ENCODE data around the gene RARRES1.

The RARRES1 gene

GRCh38 chr3:158749526-158749925, 17.3 kb upstream of the RARRES1 start:
- TF ChIP-seq POLR2A (IDR thresholded peaks at IDR 0.05; ENCODE audit: low read depth, low read length), result no peak
- DNase-seq (ENCODE audit: insufficient read length, low spot score) (no peak), FAIRE-seq (no peak)

GRCh38 chr3:158748237-158748828, 16.1 kb upstream of the RARRES1 start:
- FAIRE-seq, result no peak
- no peak for TF ChIP-seq POLR2A (IDR thresholded peaks at IDR 0.05; ENCODE audit: low read depth, low read length)
- no peak for DNase-seq (ENCODE audit: insufficient read length, low spot score)

- no peak for TF ChIP-seq POLR2A (IDR thresholded peaks at IDR 0.05; ENCODE audit: low read depth, low read length)
- FAIRE-seq (no peak), DNase-seq (ENCODE audit: insufficient read length, low spot score) (no peak)
Observed at GRCh38 chr3:158747417-158747816, 15.2 kb upstream of the RARRES1 start.

- no peak for FAIRE-seq
Observed at GRCh38 chr3:158745551-158745950, 13.3 kb upstream of the RARRES1 start.

DNA sequence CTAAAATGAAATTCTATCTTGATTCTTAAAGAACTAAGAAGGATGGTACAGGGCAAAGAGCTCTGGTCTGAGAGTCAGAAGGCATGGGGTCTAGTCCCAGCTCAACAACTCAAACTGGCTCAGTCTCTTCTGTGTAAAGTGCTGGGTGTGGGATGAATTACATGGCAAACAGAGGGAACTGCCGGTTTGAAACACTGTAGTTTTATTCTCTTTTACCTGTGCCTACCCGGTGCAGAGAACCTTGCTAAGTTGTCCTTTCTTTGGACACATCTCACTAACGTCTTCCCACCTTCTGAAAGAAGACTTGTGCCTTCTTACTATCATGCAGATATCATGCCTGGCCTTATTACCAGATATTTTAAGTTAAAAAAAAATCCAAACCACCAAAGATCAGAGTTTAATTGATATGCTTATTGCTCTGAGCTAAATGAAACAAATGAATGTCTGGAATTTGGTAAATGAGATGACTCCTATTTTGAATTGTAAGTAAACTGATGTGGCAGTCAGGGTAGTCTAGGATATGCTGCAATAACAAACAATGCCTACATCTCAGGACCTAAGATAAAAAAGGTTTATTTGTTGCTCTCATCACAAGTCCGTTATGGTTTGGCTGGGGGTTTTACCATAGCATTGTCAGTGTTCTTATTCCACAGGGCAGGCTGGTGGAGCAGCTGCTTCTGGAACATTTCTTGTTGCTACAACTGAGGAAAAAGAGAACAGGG, 12.5 kb upstream of the RARRES1 start:
- FAIRE-seq, result no peak

More at GRCh38 chr3:158745551-158745950, 13.3 kb upstream of the RARRES1 start:
- DNase-seq (ENCODE audit: insufficient read length, low spot score), result no peak
- TF ChIP-seq POLR2A (IDR thresholded peaks at IDR 0.05; ENCODE audit: low read depth, low read length), result no peak

GRCh38 chr3:158743664-158744566, 11.7 kb upstream of the RARRES1 start:
- TF ChIP-seq POLR2A (IDR thresholded peaks at IDR 0.05; ENCODE audit: low read depth, low read length), result no peak
- FAIRE-seq, result no peak
- no peak for DNase-seq (ENCODE audit: insufficient read length, low spot score)

More for the DNA sequence above, 12.5 kb upstream of the RARRES1 start:
- no peak for TF ChIP-seq POLR2A (IDR thresholded peaks at IDR 0.05; ENCODE audit: low read depth, low read length)
- DNase-seq (ENCODE audit: insufficient read length, low spot score), result no peak

DNA sequence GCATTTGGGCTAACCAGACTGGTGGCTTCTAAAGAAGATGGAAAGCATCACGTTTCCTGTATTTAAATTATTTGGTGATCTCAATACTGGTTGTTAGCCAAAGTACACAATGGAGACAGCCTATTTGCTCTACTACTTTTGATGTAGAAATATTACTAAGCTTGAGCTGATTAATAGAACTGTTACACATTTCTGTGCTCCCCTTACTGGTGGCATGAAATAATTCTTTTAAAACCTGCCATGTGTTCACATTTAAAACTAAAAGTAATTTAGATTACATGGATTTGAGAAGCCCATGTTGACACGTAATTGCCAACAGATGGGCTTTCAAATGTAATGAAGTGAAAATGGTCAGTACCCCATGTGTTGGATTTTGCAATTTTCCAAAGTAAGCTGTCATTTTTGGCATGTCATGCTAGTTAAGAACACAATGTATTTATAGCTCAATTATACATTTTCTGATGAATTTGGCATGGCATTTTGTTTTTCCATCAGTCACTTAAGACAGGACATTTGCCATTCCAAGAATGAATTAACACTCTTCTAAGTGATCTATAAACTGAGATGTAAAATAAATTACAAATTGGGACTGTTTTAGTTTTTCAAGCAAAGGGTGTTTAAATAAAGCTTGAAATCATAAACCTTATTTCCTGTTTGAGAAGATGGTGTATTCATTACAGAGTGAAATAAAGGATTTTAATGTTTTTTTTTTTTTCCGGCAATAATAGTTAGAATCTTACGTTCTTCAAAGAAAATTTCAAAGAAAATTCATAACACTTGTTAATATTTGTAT, 10.8 kb upstream of the RARRES1 start:
- TF ChIP-seq POLR2A (IDR thresholded peaks at IDR 0.05; ENCODE audit: low read depth, low read length), result no peak
- FAIRE-seq (no peak), DNase-seq (ENCODE audit: insufficient read length, low spot score) (no peak)

DNA sequence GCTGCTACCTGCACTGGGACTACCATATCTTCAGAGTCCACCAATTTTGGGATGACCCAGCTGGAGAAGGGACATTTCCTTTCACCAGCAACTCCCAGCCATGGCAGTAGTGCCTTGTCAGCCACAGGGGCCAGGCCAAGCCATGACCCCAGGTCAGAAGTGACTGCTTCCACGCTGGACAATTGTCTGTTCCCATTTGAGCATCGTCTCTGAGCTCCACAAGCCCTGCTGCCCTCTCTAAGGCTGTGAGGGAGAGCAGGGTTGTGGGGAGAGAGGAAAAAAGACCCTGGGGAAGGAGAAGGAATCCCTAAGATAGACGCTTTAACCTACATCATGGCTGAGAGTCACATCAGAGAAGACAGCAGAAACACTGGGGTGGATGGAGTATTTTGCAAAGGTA, 7.4 kb upstream of the RARRES1 start:
- FAIRE-seq (no peak), DNase-seq (ENCODE audit: insufficient read length, low spot score) (no peak)
- TF ChIP-seq POLR2A (IDR thresholded peaks at IDR 0.05; ENCODE audit: low read depth, low read length), result no peak

DNA sequence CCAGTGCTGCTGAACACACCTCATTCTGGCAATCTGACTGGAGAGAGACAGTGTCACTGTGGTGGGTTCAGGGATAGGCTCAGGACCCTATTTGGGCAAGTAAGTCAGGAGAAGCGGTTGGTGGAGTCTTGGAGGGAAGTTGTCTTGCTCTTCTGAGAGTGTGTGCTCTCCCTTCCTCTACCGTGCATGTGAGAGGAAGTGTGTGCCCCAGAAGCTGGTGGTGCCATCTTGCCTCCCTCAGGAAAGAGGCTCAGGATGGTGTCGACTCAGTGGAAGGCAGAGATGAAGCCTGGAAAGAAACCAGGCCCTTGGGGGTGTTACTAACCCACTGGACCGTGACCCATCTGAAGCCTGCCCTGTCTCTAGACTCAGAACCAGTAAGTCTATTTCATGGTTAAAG, 6.8 kb upstream of the RARRES1 start:
- FAIRE-seq (no peak), DNase-seq (ENCODE audit: insufficient read length, low spot score) (no peak)
- no peak for TF ChIP-seq POLR2A (IDR thresholded peaks at IDR 0.05; ENCODE audit: low read depth, low read length)

DNA sequence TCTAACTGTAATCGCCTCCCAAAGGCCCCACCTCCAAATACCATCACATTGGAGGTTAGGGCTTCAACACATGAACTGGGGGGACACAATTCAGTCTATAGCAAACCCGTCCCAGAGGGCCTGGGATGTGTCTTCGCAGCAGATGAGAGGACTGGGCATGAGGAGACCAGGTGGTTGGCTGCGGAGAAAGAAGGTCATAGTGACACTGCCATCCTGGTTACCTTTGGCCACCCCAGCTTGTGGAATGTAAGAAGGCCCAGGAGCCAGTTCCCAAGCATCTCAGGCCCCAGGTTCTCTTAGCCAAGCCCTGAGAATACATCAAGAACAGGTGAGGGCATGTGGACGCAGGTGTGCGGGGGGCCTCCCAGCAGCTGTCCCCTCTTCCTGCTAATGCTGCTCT, 6.4 kb upstream of the RARRES1 start:
- DNase-seq (ENCODE audit: insufficient read length, low spot score) (no peak), FAIRE-seq (no peak)
- TF ChIP-seq POLR2A (IDR thresholded peaks at IDR 0.05; ENCODE audit: low read depth, low read length), result no peak

GRCh38 chr3:158737976-158738615, 5.8 kb upstream of the RARRES1 start:
- FAIRE-seq, result no peak
- TF ChIP-seq POLR2A (IDR thresholded peaks at IDR 0.05; ENCODE audit: low read depth, low read length), result no peak
- no peak for DNase-seq (ENCODE audit: insufficient read length, low spot score)

GRCh38 chr3:158737410-158737809, 5.2 kb upstream of the RARRES1 start:
- no peak for TF ChIP-seq POLR2A (IDR thresholded peaks at IDR 0.05; ENCODE audit: low read depth, low read length)
- FAIRE-seq (no peak), DNase-seq (ENCODE audit: insufficient read length, low spot score) (no peak)

All from H54 (cell line).